Measurements from ENCODE around the gene ZCCHC3. TPM values are rescaled to one million over a fixed set of nuclear protein-coding genes. Genes with fewer than 3 reads are reported as not detected.

The ZCCHC3 gene
- total RNA-seq, 2 experiments from 2014 or later = 19.3 to 19.5 TPM

DNA sequence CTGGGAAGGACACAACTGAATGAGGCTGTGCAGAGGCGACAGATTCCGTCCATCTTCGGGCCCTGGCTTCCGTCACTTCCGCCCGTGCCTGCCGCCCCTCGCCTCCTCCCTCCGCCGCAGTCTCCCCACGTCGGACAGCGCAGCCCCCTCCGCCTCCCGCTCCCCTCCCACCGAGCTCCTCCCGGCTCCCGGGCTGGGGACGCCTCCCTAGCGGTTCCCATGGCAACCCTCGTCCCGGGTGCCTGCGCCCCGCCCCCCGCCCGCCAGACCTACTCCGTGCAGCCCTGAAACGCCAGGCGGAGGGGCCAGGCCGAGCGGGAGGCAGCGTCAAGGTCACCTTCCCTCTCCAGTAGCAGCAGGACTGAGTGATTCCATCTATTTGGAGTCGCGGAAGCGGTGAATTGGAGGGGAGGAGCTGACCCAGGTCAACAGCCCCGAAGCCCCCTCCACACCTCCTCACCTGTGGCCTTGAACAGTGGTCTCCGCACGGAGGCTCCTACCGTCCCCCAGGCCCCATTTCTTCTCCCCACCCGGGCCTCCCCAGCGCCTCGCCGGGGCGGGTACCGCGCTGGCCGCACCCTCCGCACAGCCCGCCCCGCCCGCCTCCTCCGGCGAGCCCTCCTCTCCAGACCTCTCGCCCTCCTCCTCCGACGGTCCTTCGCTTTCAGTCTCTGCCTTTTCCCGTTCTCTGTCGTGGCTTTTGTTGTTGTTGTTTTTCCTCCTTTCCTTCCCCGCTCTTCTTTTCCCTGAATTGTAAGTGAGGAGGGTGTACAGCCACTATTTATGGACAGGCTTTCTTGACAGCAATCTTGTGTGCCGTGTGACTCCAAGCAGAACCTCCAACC, 50.5 kb downstream of the ZCCHC3 start:
- Histone ChIP-seq H3K27ac (ENCODE audit: low read depth in 1 of 2, low read length in 2 of 2) (no peak overlapping the region), H3K4me1 (ENCODE audit: insufficient read depth, low read length) (peaks cover 23% of the 10 kb centered on the region), H3K36me3 (ENCODE audit: insufficient read depth, low read length) (no peaks in the 10 kb centered on the region), H3K4me3 (ENCODE audit: low read length) (peak overlapping the region; percentile 81), H3K27me3 (ENCODE audit: control insufficient read depth in 1 of 2, insufficient read depth in 2 of 2, low read length in 2 of 2) (no peaks in the 10 kb centered on the region), H3K9me3 (ENCODE audit: control insufficient read depth in 1 of 2, insufficient read depth in 1 of 2, low read length in 2 of 2) (no peaks in the 10 kb centered on the region)
- Mint-ChIP-seq H3K27ac (peak overlapping the region; percentile 3), H3K4me1 (ENCODE audit: low read depth) (peaks cover 14% of the 10 kb centered on the region), H3K27me3 (no peaks in the 10 kb centered on the region), H3K4me3 (peak overlapping the region; percentile 91), H3K36me3 (ENCODE audit: low read depth) (peaks cover 4% of the 10 kb centered on the region), H3K9me3 (no peaks in the 10 kb centered on the region)
- ATAC-seq (ENCODE audit: poor library complexity) (peak; percentile 67), DNase-seq (peak in 12 of 14 experiments; percentile 16 to 77 (median 45))
- intact Hi-C loops (cut with DNase I, micrococcal nuclease) = no loop called here
- ChIA-PET POLR2A (no interaction called here), CTCF (no interaction called here)
- TF ChIP-seq, protein P1, sequence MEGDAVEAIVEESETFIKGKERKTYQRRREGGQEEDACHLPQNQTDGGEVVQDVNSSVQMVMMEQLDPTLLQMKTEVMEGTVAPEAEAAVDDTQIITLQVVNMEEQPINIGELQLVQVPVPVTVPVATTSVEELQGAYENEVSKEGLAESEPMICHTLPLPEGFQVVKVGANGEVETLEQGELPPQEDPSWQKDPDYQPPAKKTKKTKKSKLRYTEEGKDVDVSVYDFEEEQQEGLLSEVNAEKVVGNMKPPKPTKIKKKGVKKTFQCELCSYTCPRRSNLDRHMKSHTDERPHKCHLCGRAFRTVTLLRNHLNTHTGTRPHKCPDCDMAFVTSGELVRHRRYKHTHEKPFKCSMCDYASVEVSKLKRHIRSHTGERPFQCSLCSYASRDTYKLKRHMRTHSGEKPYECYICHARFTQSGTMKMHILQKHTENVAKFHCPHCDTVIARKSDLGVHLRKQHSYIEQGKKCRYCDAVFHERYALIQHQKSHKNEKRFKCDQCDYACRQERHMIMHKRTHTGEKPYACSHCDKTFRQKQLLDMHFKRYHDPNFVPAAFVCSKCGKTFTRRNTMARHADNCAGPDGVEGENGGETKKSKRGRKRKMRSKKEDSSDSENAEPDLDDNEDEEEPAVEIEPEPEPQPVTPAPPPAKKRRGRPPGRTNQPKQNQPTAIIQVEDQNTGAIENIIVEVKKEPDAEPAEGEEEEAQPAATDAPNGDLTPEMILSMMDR (IDR thresholded peaks at IDR 0.05) = no peak

DNA sequence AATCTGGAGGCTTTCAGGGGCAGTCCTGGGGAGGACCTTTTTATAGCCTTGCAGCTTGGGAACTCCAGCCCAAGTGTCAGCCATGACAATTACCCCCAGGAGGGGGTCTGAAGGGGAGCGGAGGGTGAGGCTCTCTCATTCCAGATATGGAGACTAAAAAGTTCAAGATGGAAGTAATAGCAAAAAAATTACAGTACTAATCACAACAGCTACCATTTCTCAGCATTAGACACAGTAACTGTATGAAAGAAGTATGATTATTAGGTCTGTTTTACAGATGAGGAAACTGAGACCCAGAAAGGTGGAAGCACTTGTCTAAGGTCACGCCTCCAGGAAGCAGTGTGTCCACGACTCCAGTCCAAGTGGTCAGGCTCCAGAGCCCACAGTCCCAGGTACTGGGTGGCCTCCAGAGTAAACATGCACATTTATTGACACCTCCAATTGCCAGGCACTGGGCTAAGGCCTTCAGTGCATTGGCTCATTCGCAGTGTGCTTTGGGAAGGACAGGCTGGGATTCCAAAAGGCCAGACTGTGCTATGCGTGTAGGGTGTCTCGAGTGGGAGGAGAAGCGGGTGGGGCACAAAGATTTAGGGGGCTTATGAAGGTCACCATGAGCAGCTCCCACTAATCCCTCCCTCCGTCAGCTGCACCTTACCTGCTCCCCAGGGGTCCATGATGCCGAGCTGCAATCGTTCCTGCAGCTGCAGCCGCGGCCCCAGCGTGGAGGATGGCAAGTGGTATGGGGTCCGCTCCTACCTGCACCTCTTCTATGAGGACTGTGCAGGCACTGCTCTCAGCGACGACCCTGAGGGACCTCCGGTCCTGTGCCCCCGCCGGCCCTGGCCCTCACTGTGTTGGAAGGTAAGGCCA, 51.8 kb downstream of the ZCCHC3 start:
- DNase-seq = no peak
- Histone ChIP-seq H3K36me3 (ENCODE audit: insufficient read depth, low read length) (no peaks in the 10 kb centered on the region), H3K4me3 (ENCODE audit: low read length) (no peak overlapping the region), H3K27me3 (ENCODE audit: control insufficient read depth in 1 of 2, insufficient read depth in 2 of 2, low read length in 2 of 2) (no peaks in the 10 kb centered on the region), H3K9me3 (ENCODE audit: control insufficient read depth in 1 of 2, insufficient read depth in 1 of 2, low read length in 2 of 2) (no peaks in the 10 kb centered on the region), H3K27ac (ENCODE audit: low read depth in 1 of 2, low read length in 2 of 2) (no peak overlapping the region), H3K4me1 (ENCODE audit: insufficient read depth, low read length) (peaks cover 26% of the 10 kb centered on the region)
- Mint-ChIP-seq H3K27ac (no peak overlapping the region), H3K4me1 (ENCODE audit: low read depth) (peaks cover 14% of the 10 kb centered on the region), H3K9me3 (no peaks in the 10 kb centered on the region), H3K36me3 (ENCODE audit: low read depth) (peaks cover 4% of the 10 kb centered on the region), H3K27me3 (no peaks in the 10 kb centered on the region), H3K4me3 (peak overlapping the region; percentile 91)
- intact Hi-C loops (cut with DNase I, micrococcal nuclease) = no loop called here
- POLR2A ChIA-PET = no interaction called here
- CTCF ChIA-PET = no interaction called here
- ATAC-seq (ENCODE audit: poor library complexity) = no peak
- TF ChIP-seq, protein P1 (IDR thresholded peaks at IDR 0.05) = no peak

Other genes starting within 250 kb of the ZCCHC3 start
- not detected for gene DEFB125, start 209.9 kb upstream of the ZCCHC3 start, total RNA-seq
- gene DEFB126, start 155.0 kb upstream of the ZCCHC3 start, total RNA-seq = not detected
- gene DEFB127, start 140.1 kb upstream of the ZCCHC3 start, total RNA-seq = not detected
- not detected for gene DEFB128, start 107.9 kb upstream of the ZCCHC3 start, total RNA-seq
- gene DEFB129, start 70.3 kb upstream of the ZCCHC3 start, total RNA-seq = not detected
- not detected for gene DEFB132, start 39.8 kb upstream of the ZCCHC3 start, total RNA-seq
- gene C20orf96, start 6.8 kb upstream of the ZCCHC3 start, total RNA-seq = 1 to 10 TPM; 2.4 to 3.3 TPM
- 10 to 100 TPM; 11.6 to 11.9 TPM for gene SOX12, start 28.0 kb downstream of the ZCCHC3 start, total RNA-seq
- gene NRSN2, start 49.5 kb downstream of the ZCCHC3 start, total RNA-seq = 1 to 10 TPM in 1 of 2 experiments, under 1 TPM in 1; 0.69 to 1.3 TPM
- 1 to 10 TPM; 1.3 to 1.5 TPM for gene TRIB3, start 83.2 kb downstream of the ZCCHC3 start, total RNA-seq
- 10 to 100 TPM; 53.3 to 57.3 TPM for gene RBCK1, start 110.7 kb downstream of the ZCCHC3 start, total RNA-seq
- gene TBC1D20, start 165.0 kb downstream of the ZCCHC3 start, total RNA-seq = 10 to 100 TPM; 15.7 to 16.1 TPM
- gene CSNK2A1, start 246.2 kb downstream of the ZCCHC3 start, total RNA-seq = 10 to 100 TPM; 55.5 to 56.9 TPM